ENCODE data around the gene PLCD3.

DNA sequence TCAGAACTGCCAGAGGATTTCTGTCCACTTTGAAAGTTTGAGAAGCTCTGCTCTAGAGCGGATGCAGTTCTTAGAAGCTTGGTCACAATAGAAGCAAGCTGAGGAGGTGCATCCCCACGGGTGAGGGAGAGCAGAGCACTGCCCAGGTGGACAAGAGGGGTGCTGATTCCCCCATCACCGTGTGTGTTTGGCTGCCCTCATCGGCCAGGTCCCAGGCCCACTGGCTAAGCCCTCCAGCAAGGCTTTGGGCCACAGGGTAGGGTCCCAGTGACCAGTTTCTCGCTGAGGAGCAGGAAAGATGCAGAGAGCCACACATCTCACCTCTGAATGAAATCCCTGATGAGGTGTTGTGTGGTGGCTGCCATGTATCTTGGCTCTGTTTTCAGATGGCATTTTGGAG is 44.3 kb downstream of the PLCD3 start:
- TF ChIP-seq, protein P1, sequence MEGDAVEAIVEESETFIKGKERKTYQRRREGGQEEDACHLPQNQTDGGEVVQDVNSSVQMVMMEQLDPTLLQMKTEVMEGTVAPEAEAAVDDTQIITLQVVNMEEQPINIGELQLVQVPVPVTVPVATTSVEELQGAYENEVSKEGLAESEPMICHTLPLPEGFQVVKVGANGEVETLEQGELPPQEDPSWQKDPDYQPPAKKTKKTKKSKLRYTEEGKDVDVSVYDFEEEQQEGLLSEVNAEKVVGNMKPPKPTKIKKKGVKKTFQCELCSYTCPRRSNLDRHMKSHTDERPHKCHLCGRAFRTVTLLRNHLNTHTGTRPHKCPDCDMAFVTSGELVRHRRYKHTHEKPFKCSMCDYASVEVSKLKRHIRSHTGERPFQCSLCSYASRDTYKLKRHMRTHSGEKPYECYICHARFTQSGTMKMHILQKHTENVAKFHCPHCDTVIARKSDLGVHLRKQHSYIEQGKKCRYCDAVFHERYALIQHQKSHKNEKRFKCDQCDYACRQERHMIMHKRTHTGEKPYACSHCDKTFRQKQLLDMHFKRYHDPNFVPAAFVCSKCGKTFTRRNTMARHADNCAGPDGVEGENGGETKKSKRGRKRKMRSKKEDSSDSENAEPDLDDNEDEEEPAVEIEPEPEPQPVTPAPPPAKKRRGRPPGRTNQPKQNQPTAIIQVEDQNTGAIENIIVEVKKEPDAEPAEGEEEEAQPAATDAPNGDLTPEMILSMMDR (optimal IDR thresholded peaks at IDR 0.05 in 1 of 3, IDR thresholded peaks at IDR 0.05 in 1 of 3, conservative IDR thresholded peaks at IDR 0.05 in 1 of 3; ENCODE audit: extremely low read depth in 1 of 3, insufficient read depth in 2 of 3, low read length in 3 of 3) = no peak
- no peak for TF ChIP-seq EZH2 (IDR thresholded peaks at IDR 0.05; ENCODE audit: low read length)
